MM.1S (cell line): ENCODE measurements around the gene ABCD1.
A peak's percentile ranks its signal among the peaks of the same experiment; 100 is the strongest.
"Not testable (repeated sequence)": the region's sequence is repeated elsewhere in the genome, so short reads cannot be mapped to it uniquely, and the experiment has no call there.

ENCODE experiments used
- DNase-seq: peaks from one replicate; pipeline ENCODE4 v3.0.0-alpha.2; 2015
- H2AFZ ChIP-seq: fragments of 300-600 bp; sonication (generic); 2 replicates; pipeline ENCODE4 v1.6.0; 2016; ENCODE audit warnings: antibody characterized with exemption, low read length
- H3F3A ChIP-seq: fragments of 300-600 bp; sonication (generic); 2 replicates; pipeline ENCODE4 v1.6.1; 2016; ENCODE audit warnings: mild to moderate bottlenecking, antibody characterized with exemption, low read length, moderate library complexity, mixed read lengths; ENCODE audit not compliant: insufficient read depth
- H3K27ac ChIP-seq: fragments of 300-600 bp; sonication (generic); 2 replicates; pipeline ENCODE4 v1.5.1; 2016; ENCODE audit warnings: mild to moderate bottlenecking, low read length
- H3K27me3 ChIP-seq: fragments of 300-600 bp; sonication (generic); replicated peaks from 2 replicates; pipeline ENCODE4 v1.6.0; 2016; ENCODE audit warnings: low read length; ENCODE audit not compliant: insufficient read depth
- H3K36me3 ChIP-seq: fragments of 300-600 bp; sonication (generic); replicated peaks from 2 replicates; pipeline ENCODE4 v1.6.1; 2016; ENCODE audit warnings: mild to moderate bottlenecking, low read length, mixed read lengths; ENCODE audit not compliant: insufficient read depth
- H3K4me1 ChIP-seq: fragments of 300-600 bp; sonication (generic); 2 replicates; pipeline ENCODE4 v1.6.1; 2016; ENCODE audit warnings: low read length, mixed read lengths
- H3K4me2 ChIP-seq: fragments of 300-600 bp; sonication (generic); 2 replicates; pipeline ENCODE4 v1.6.0; 2016; ENCODE audit warnings: low read depth, low read length
- H3K4me3 ChIP-seq: fragments of 300-600 bp; sonication (generic); 2 replicates; pipeline ENCODE4 v1.5.1; 2016; ENCODE audit warnings: low read length, mixed read lengths
- H3K79me2 ChIP-seq: fragments of 300-600 bp; sonication (generic); 2 replicates; pipeline ENCODE4 v1.6.1; 2016; ENCODE audit warnings: mixed run types, low read length, mixed read lengths
- H3K9ac ChIP-seq: fragments of 300-600 bp; sonication (generic); 2 replicates; pipeline ENCODE4 v1.6.1; 2016; ENCODE audit warnings: low read length, mixed read lengths
- H3K9me2 ChIP-seq: fragments of 300-600 bp; sonication (generic); replicated peaks from 2 replicates; pipeline ENCODE4 v1.6.1; 2016; ENCODE audit warnings: mild to moderate bottlenecking, low read length, mixed read lengths; ENCODE audit not compliant: insufficient read depth
- H3K9me3 ChIP-seq: fragments of 300-600 bp; sonication (generic); replicated peaks from 2 replicates; pipeline ENCODE4 v1.6.1; 2016; ENCODE audit warnings: mild to moderate bottlenecking, low read length, mixed read lengths; ENCODE audit not compliant: insufficient read depth
- H4K20me1 ChIP-seq: fragments of 300-600 bp; sonication (generic); 2 replicates; pipeline ENCODE4 v1.6.1; 2016; ENCODE audit warnings: mild to moderate bottlenecking, low read length, moderate library complexity, mixed read lengths; ENCODE audit not compliant: insufficient read depth
- EZH2 ChIP-seq: fragments of 300-600 bp; sonication (generic); optimal IDR thresholded peaks from 2 replicates; pipeline ENCODE3; 2017; ENCODE audit warnings: low read depth, mild to moderate bottlenecking, antibody characterized with exemption, low read length, mixed read lengths
- EZH2phosphoT487 ChIP-seq: fragments of 300-600 bp; sonication (generic); IDR thresholded peaks from 2 replicates; pipeline ENCODE4 v1.6.1; 2018; ENCODE audit warnings: antibody characterized with exemption, low read length
- TF ChIP-seq, protein P1 (sequence below): fragments of 300-600 bp; sonication (generic); IDR thresholded peaks from 2 replicates; pipeline ENCODE4 v1.5.1; 2016; ENCODE audit warnings: antibody characterized with exemption, low read length, mixed read lengths

The ABCD1 gene

GRCh38 chrX:153727123-153727931 is 2.7 kb downstream of the ABCD1 start:
- H3K4me2 ChIP-seq: peak overlapping the region; percentile 62; the same call in 1 of the 2 replicates
- TF ChIP-seq, protein P1, sequence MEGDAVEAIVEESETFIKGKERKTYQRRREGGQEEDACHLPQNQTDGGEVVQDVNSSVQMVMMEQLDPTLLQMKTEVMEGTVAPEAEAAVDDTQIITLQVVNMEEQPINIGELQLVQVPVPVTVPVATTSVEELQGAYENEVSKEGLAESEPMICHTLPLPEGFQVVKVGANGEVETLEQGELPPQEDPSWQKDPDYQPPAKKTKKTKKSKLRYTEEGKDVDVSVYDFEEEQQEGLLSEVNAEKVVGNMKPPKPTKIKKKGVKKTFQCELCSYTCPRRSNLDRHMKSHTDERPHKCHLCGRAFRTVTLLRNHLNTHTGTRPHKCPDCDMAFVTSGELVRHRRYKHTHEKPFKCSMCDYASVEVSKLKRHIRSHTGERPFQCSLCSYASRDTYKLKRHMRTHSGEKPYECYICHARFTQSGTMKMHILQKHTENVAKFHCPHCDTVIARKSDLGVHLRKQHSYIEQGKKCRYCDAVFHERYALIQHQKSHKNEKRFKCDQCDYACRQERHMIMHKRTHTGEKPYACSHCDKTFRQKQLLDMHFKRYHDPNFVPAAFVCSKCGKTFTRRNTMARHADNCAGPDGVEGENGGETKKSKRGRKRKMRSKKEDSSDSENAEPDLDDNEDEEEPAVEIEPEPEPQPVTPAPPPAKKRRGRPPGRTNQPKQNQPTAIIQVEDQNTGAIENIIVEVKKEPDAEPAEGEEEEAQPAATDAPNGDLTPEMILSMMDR: no peak
- no peak for TF ChIP-seq EZH2
- TF ChIP-seq EZH2phosphoT487: no peak
- DNase-seq: no peak
- no peaks in the 10 kb centered on the region for H4K20me1 ChIP-seq
- peaks cover 25% of the 10 kb centered on the region for H3K79me2 ChIP-seq
- H3K4me1 ChIP-seq: peaks cover 28% of the 10 kb centered on the region
- H3K9me3 ChIP-seq: no peaks in the 10 kb centered on the region
- no peaks in the 10 kb centered on the region for H3K36me3 ChIP-seq
- no peak overlapping the region for H2AFZ ChIP-seq
- H3K9me2 ChIP-seq: no peaks in the 10 kb centered on the region
- no peak overlapping the region for H3K9ac ChIP-seq
- H3F3A ChIP-seq: peaks cover 9% of the 10 kb centered on the region
- H3K27me3 ChIP-seq: no peaks in the 10 kb centered on the region
- H3K27ac ChIP-seq: peak overlapping the region; percentile 57; the same call in 1 of the 2 replicates
- H3K4me3 ChIP-seq: no peak overlapping the region

DNA sequence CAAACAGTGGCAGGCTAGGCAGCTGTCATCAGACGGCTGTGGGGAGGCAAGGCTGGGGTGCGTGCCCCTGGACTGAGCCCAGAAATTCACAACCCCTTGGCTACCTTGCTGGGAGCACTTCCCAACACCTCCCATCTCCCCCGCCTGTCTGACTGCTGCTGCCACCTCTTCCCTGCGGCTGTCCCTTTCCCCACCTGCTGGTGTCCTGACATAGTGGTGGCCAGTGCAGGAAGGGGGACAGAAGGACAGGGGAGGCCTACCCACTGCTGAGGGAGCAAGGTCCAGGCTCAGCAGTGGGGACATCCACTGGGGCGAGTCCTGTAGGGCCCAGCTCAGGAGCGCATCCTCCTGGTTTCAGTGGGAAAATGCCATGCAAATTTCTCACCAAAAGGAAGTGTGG is 3.4 kb downstream of the ABCD1 start:
- TF ChIP-seq, protein P1: no peak
- TF ChIP-seq EZH2phosphoT487 (no peak), EZH2 (no peak)
- no peak overlapping the region for H3K4me3 ChIP-seq
- H3K27ac ChIP-seq: no peak overlapping the region
- H3K9ac ChIP-seq: no peak overlapping the region
- DNase-seq: no peak
- H3K4me1 ChIP-seq: peaks cover 28% of the 10 kb centered on the region
- H3K27me3 ChIP-seq: no peaks in the 10 kb centered on the region
- H2AFZ ChIP-seq: no peak overlapping the region
- no peaks in the 10 kb centered on the region for H3K9me3 ChIP-seq
- H4K20me1 ChIP-seq: no peaks in the 10 kb centered on the region
- no peaks in the 10 kb centered on the region for H3K36me3 ChIP-seq
- H3K9me2 ChIP-seq: no peaks in the 10 kb centered on the region
- peaks cover 17% of the 10 kb centered on the region for H3K79me2 ChIP-seq
- H3K4me2 ChIP-seq: no peak overlapping the region
- H3F3A ChIP-seq: peaks cover 9% of the 10 kb centered on the region

DNA sequence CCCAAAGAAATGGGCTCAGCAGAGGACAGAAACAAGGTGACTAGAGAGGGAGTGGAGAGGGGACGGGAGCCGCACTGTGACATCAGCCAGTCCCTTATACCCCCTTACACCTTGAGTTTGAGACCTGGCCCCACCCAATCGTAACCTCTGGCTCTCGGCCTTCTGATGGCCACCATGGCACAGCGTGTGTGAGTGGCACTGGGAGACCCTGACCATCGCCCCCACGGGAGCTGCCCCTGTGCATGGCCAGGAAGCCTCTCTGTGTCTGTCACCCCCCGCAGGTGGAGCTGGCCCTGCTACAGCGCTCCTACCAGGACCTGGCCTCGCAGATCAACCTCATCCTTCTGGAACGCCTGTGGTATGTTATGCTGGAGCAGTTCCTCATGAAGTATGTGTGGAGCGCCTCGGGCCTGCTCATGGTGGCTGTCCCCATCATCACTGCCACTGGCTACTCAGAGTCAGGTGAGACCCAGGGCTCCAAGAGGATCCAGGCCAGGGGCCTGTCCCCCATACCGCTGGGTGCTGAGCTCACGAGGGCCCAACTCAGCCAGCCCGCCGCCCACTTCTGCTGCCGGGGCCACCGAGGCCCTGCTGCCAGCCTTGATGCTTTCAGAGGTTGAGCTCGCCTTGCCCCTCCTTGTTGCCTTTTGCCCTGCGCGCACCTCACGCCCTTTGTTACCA is 4.4 kb downstream of the ABCD1 start:
- Histone ChIP-seq H3K36me3 (no peaks in the 10 kb centered on the region), H3K27ac (no peak overlapping the region), H3K4me2 (no peak overlapping the region), H2AFZ (no peak overlapping the region), H3K4me1 (peaks cover 28% of the 10 kb centered on the region), H3F3A (peaks cover 9% of the 10 kb centered on the region), H4K20me1 (no peaks in the 10 kb centered on the region), H3K9me2 (no peaks in the 10 kb centered on the region), H3K9ac (no peak overlapping the region), H3K79me2 (peaks cover 11% of the 10 kb centered on the region), H3K4me3 (no peak overlapping the region), H3K27me3 (no peaks in the 10 kb centered on the region), H3K9me3 (no peaks in the 10 kb centered on the region)
- no peak for TF ChIP-seq EZH2
- no peak for TF ChIP-seq EZH2phosphoT487
- TF ChIP-seq, protein P1: no peak
- DNase-seq: no peak

GRCh38 chrX:153730115-153730514 is 5.5 kb downstream of the ABCD1 start:
- not testable (repeated sequence) for H3K27ac ChIP-seq, H3K9me3 ChIP-seq, H3F3A ChIP-seq, H3K27me3 ChIP-seq, H3K9ac ChIP-seq, H2AFZ ChIP-seq, H3K36me3 ChIP-seq, H4K20me1 ChIP-seq, DNase-seq, H3K9me2 ChIP-seq, H3K4me3 ChIP-seq, H3K4me2 ChIP-seq
- H3K4me1 ChIP-seq: peaks cover 28% of the 10 kb centered on the region
- H3K79me2 ChIP-seq: peaks cover 11% of the 10 kb centered on the region
